Bone marrow (tissue), 2 donors: ENCODE data around the gene GFRA1.

Experiments used
- DNase-seq, 2 donors: peaks; one replicate each; lab custom pipeline; 2025; lab: John Stamatoyannopoulos, UW

Gene GFRA1

GRCh38 chr10:116241085-116241484 lies 31.9 kb downstream of the GFRA1 start:
- no peak for DNase-seq

GRCh38 chr10:116240157-116240950 lies 32.7 kb downstream of the GFRA1 start:
- no peak for DNase-seq

- DNase-seq = no peak
These were observed 33.8 kb downstream of the GFRA1 start for GRCh38 chr10:116239229-116239628.

GRCh38 chr10:116237970-116238369 lies 35.0 kb downstream of the GFRA1 start:
- no peak for DNase-seq

GRCh38 chr10:116237260-116237659 lies 35.7 kb downstream of the GFRA1 start:
- DNase-seq = no peak

GRCh38 chr10:116233230-116233629 lies 39.8 kb downstream of the GFRA1 start:
- DNase-seq = no peak

- DNase-seq = no peak
These were observed 40.4 kb downstream of the GFRA1 start for GRCh38 chr10:116232613-116233012.

GRCh38 chr10:116226766-116227165 lies 46.2 kb downstream of the GFRA1 start:
- no peak for DNase-seq

- no peak for DNase-seq
These were observed 47.0 kb downstream of the GFRA1 start for GRCh38 chr10:116226053-116226452.

- DNase-seq = no peak
These were observed 49.7 kb downstream of the GFRA1 start for GRCh38 chr10:116223289-116223688.

GRCh38 chr10:116221053-116221452 lies 52.0 kb downstream of the GFRA1 start:
- no peak for DNase-seq

- DNase-seq = no peak
These were observed 56.3 kb downstream of the GFRA1 start for GRCh38 chr10:116216676-116217075.

GRCh38 chr10:116215651-116216050 lies 57.4 kb downstream of the GFRA1 start:
- DNase-seq = no peak

- no peak for DNase-seq
These were observed 61.3 kb downstream of the GFRA1 start for GRCh38 chr10:116211682-116212081.

GRCh38 chr10:116210588-116211346 lies 62.2 kb downstream of the GFRA1 start:
- DNase-seq = no peak

- DNase-seq = no peak
These were observed 63.2 kb downstream of the GFRA1 start for GRCh38 chr10:116209781-116210180.

- DNase-seq = no peak
These were observed 63.9 kb downstream of the GFRA1 start for GRCh38 chr10:116208956-116209567.

- DNase-seq = no peak
These were observed 65.3 kb downstream of the GFRA1 start for GRCh38 chr10:116207690-116208089.

GRCh38 chr10:116203661-116204060 lies 69.3 kb downstream of the GFRA1 start:
- DNase-seq = no peak

- no peak for DNase-seq
These were observed 71.2 kb downstream of the GFRA1 start for GRCh38 chr10:116201670-116202430.

- no peak for DNase-seq
These were observed 72.0 kb downstream of the GFRA1 start for GRCh38 chr10:116201011-116201410.

- DNase-seq = no peak
These were observed 74.3 kb downstream of the GFRA1 start for GRCh38 chr10:116198676-116199035.
